Ectodermal cell (in vitro differentiated cells): ENCODE data around the gene RAC2.
"Not testable (repeated sequence)": the region's sequence is repeated elsewhere in the genome, so short reads cannot be mapped to it uniquely, and the experiment has no call there.

Experiments
- H3K27ac ChIP-seq: 2 replicates; pipeline ENCODE4 v1.7.0; 2013; ENCODE audit warnings: mild to moderate bottlenecking, low read depth, low read length; ENCODE audit not compliant: insufficient read depth, poor library complexity, severe bottlenecking
- H3K27me3 ChIP-seq: 2 replicates; pipeline ENCODE4 v1.7.0; 2013; ENCODE audit warnings: mild to moderate bottlenecking, low read length; ENCODE audit not compliant: insufficient read depth, control insufficient read depth, poor library complexity, severe bottlenecking
- H3K36me3 ChIP-seq: one replicate; pipeline ENCODE4 v1.7.0; 2013; ENCODE audit warnings: low read length; ENCODE audit not compliant: control insufficient read depth, insufficient read depth
- H3K4me1 ChIP-seq: one replicate; pipeline ENCODE4 v1.7.0; 2013; ENCODE audit warnings: low read length; ENCODE audit not compliant: control insufficient read depth, insufficient read depth
- H3K4me3 ChIP-seq: 2 replicates; pipeline ENCODE4 v1.7.0; 2013; ENCODE audit warnings: low read depth, low read length, control low read depth; ENCODE audit not compliant: insufficient read depth
- H3K9me3 ChIP-seq: 2 replicates; pipeline ENCODE4 v1.7.0; 2013; ENCODE audit warnings: mild to moderate bottlenecking, low read length, moderate library complexity; ENCODE audit not compliant: control insufficient read depth
- WGBS, 2 experiments: methylation state at CpG; one replicate each; pipeline ENCODE4 v1.1.7; 2013; ENCODE audit warnings: missing lambda C conversion rate in 2 of 2; 5-methylcytosine and 5-hydroxymethylcytosine counted together

Gene RAC2

GRCh38 chr22:37233751-37234631 lies 10.1 kb downstream of the RAC2 start:
- no peaks in the 10 kb centered on the region for H3K9me3 ChIP-seq
- no peaks in the 10 kb centered on the region for H3K27me3 ChIP-seq
- no peaks in the 10 kb centered on the region for H3K4me1 ChIP-seq
- no peaks in the 10 kb centered on the region for H3K36me3 ChIP-seq
- H3K4me3 ChIP-seq, result no peak overlapping the region
- WGBS, 2 experiments, result 90% methylated on average over 27 of the region's 27 CpGs
- H3K27ac ChIP-seq, result no peak overlapping the region

GRCh38 chr22:37233371-37233750 lies 10.7 kb downstream of the RAC2 start:
- WGBS, 2 experiments, result 92 to 93% methylated on average over 12 of the region's 12 CpGs
- not testable (repeated sequence) for H3K27ac ChIP-seq, H3K4me1 ChIP-seq, H3K36me3 ChIP-seq, H3K27me3 ChIP-seq, H3K4me3 ChIP-seq, H3K9me3 ChIP-seq

- no peak overlapping the region for H3K4me3 ChIP-seq
- 89 to 90% methylated on average over 15 of the region's 15 CpGs for WGBS, 2 experiments
- no peaks in the 10 kb centered on the region for H3K9me3 ChIP-seq
- no peaks in the 10 kb centered on the region for H3K27me3 ChIP-seq
- H3K27ac ChIP-seq, result no peak overlapping the region
- H3K36me3 ChIP-seq, result no peaks in the 10 kb centered on the region
- no peaks in the 10 kb centered on the region for H3K4me1 ChIP-seq
These were observed 11.7 kb downstream of the RAC2 start for GRCh38 chr22:37232140-37232998.

GRCh38 chr22:37231406-37232139 lies 12.5 kb downstream of the RAC2 start:
- Histone ChIP-seq H3K9me3 (no peaks in the 10 kb centered on the region), H3K27ac (no peak overlapping the region), H3K4me1 (no peaks in the 10 kb centered on the region), H3K36me3 (no peaks in the 10 kb centered on the region), H3K27me3 (no peaks in the 10 kb centered on the region), H3K4me3 (no peak overlapping the region)
- WGBS, 2 experiments, result 90 to 92% methylated on average over 21 of the region's 21 CpGs

- 86 to 88% methylated on average over 14 of the region's 14 CpGs for WGBS, 2 experiments
- Histone ChIP-seq H3K9me3 (no peaks in the 10 kb centered on the region), H3K4me3 (no peak overlapping the region), H3K27me3 (no peaks in the 10 kb centered on the region), H3K27ac (no peak overlapping the region), H3K4me1 (no peaks in the 10 kb centered on the region), H3K36me3 (no peaks in the 10 kb centered on the region)
These were observed 13.2 kb downstream of the RAC2 start for GRCh38 chr22:37230673-37231405.

- WGBS, 2 experiments, result 78 to 83% methylated on average over 8 of the region's 8 CpGs
These were observed 14.0 kb downstream of the RAC2 start for GRCh38 chr22:37229805-37230672.

GRCh38 chr22:37229012-37229804 lies 14.9 kb downstream of the RAC2 start:
- Histone ChIP-seq H3K36me3 (no peaks in the 10 kb centered on the region), H3K27me3 (no peaks in the 10 kb centered on the region), H3K4me3 (no peak overlapping the region), H3K4me1 (no peaks in the 10 kb centered on the region), H3K27ac (no peak overlapping the region), H3K9me3 (no peaks in the 10 kb centered on the region)
- WGBS, 2 experiments, result 88 to 91% methylated on average over 7 of the region's 7 CpGs

More at GRCh38 chr22:37229805-37230672, 14.0 kb downstream of the RAC2 start:
- H3K27ac ChIP-seq, result no peak overlapping the region
- H3K9me3 ChIP-seq, result no peaks in the 10 kb centered on the region
- no peak overlapping the region for H3K4me3 ChIP-seq
- H3K36me3 ChIP-seq, result no peaks in the 10 kb centered on the region
- H3K4me1 ChIP-seq, result no peaks in the 10 kb centered on the region
- H3K27me3 ChIP-seq, result no peaks in the 10 kb centered on the region

GRCh38 chr22:37228106-37229011 lies 15.7 kb downstream of the RAC2 start:
- H3K4me1 ChIP-seq, result no peaks in the 10 kb centered on the region
- H3K4me3 ChIP-seq, result no peak overlapping the region
- H3K36me3 ChIP-seq, result no peaks in the 10 kb centered on the region
- H3K27ac ChIP-seq, result no peak overlapping the region
- H3K9me3 ChIP-seq, result no peaks in the 10 kb centered on the region
- 88 to 90% methylated on average over 20 of the region's 20 CpGs for WGBS, 2 experiments
- no peaks in the 10 kb centered on the region for H3K27me3 ChIP-seq
